Measurements from ENCODE around the gene BCAP29.

The BCAP29 gene

DNA sequence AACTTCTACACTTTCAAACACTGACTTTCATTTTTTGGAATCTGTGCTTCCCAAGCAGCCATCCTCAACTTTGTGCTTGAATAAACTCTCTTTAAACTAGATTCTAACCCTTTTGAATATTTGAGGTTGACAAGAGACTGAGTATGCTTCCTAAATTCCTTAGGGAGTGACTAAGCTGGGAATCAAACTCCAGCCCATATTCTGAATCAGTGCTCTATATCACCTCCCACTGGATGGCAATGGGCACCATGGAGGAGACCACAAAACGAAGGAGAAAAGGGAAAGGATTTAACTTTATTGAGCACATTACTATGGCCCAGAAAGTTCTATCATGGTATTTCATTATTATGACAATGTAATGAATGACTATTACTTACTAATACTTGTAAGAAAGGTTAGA, 63.4 kb downstream of the BCAP29 start:
- Histone ChIP-seq H2AFZ (ENCODE audit: low read depth, low read length, severe bottlenecking) (no peak overlapping the region), H3K4me2 (ENCODE audit: low read depth, low read length, poor library complexity, severe bottlenecking) (no peak overlapping the region), H3K27me3 (ENCODE audit: low read length) (no peaks in the 10 kb centered on the region), H4K20me1 (ENCODE audit: low read depth, low read length) (no peaks in the 10 kb centered on the region), H3K4me3 (ENCODE audit: insufficient read depth, low read length, poor library complexity, severe bottlenecking) (no peak overlapping the region), H3K9me2 (replicated peaks; ENCODE audit: insufficient read depth, low read length) (no peaks in the 10 kb centered on the region), H3K9me3 (ENCODE audit: insufficient read depth, low read length) (no peaks in the 10 kb centered on the region), H3K79me2 (ENCODE audit: insufficient read depth, low read length) (no peaks in the 10 kb centered on the region), H3K9ac (ENCODE audit: low read length) (no peak overlapping the region), H3K36me3 (ENCODE audit: low read length) (no peaks in the 10 kb centered on the region), H3F3A (ENCODE audit: insufficient read depth) (peaks cover 7% of the 10 kb centered on the region), H3K27ac (ENCODE audit: low read depth, low read length) (no peak overlapping the region)
- TF ChIP-seq CTCF (IDR thresholded peaks at IDR 0.05; ENCODE audit: insufficient read depth, low read length, poor library complexity, severe bottlenecking) (no peak), EZH2phosphoT487 (conservative IDR thresholded peaks at IDR 0.05; ENCODE audit: low read length) (no peak)

DNA sequence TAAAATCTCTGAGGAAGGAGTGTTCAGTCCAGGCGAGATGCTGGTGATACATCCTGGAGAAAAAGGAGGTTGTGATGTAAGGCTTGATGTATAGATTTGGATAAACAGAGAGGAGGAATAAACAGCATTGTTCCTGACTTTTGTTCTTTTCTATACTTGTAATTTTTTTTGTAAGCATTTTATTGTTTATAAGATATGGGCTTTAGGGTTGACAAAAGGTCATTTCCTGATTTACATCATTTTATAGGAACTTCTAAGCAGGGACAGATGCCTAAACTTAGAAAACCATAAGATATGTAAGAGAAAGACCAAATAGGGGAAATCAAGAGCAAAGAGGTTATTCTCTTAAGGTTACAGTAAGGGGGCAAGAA, 63.9 kb downstream of the BCAP29 start:
- no peaks in the 10 kb centered on the region for H3K9me3 ChIP-seq (ENCODE audit: insufficient read depth, low read length)
- H4K20me1 ChIP-seq (ENCODE audit: low read depth, low read length) = no peaks in the 10 kb centered on the region
- no peaks in the 10 kb centered on the region for H3K79me2 ChIP-seq (ENCODE audit: insufficient read depth, low read length)
- no peak overlapping the region for H3K9ac ChIP-seq (ENCODE audit: low read length)
- no peak overlapping the region for H3K4me2 ChIP-seq (ENCODE audit: low read depth, low read length, poor library complexity, severe bottlenecking)
- no peaks in the 10 kb centered on the region for H3K36me3 ChIP-seq (ENCODE audit: low read length)
- no peak overlapping the region for H2AFZ ChIP-seq (ENCODE audit: low read depth, low read length, severe bottlenecking)
- H3F3A ChIP-seq (ENCODE audit: insufficient read depth) = peaks cover 4% of the 10 kb centered on the region
- no peaks in the 10 kb centered on the region for H3K9me2 ChIP-seq (replicated peaks; ENCODE audit: insufficient read depth, low read length)
- H3K27ac ChIP-seq (ENCODE audit: low read depth, low read length) = no peak overlapping the region
- TF ChIP-seq EZH2phosphoT487 (conservative IDR thresholded peaks at IDR 0.05; ENCODE audit: low read length) (no peak), CTCF (IDR thresholded peaks at IDR 0.05; ENCODE audit: insufficient read depth, low read length, poor library complexity, severe bottlenecking) (no peak)
- H3K4me3 ChIP-seq (ENCODE audit: insufficient read depth, low read length, poor library complexity, severe bottlenecking) = no peak overlapping the region
- no peaks in the 10 kb centered on the region for H3K27me3 ChIP-seq (ENCODE audit: low read length)

DNA sequence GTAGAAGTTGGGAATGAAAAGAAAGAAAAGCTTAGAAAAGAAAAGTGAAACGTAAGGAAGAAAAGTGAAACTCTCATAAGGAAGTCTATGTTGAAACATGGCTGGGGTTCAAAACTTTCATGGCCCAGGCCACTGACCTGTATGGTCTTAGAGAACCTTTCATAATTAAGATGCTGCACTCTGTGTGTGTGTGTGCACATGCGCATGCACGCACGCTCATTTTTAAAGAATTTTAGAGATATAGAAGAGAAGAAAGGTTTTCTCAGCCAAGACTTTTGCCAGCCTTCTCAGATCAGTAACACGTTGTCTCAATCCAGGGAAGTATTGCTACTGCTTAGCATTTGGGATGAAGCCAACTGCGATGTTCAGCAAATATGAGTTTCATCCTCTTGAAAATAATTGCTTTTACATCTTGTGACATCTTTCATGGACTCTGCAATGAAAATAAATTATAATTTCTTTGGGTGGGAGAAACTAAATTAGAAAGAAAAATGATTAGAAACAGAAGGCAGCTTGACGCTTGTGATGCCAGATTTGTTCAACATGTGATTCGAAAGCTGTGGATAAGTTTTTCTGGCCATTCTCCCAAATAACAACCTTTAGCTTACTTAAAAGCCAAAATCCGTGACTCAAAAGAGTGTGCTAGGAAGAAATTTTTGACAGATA, 64.4 kb downstream of the BCAP29 start:
- no peak overlapping the region for H3K9ac ChIP-seq (ENCODE audit: low read length)
- no peaks in the 10 kb centered on the region for H3K79me2 ChIP-seq (ENCODE audit: insufficient read depth, low read length)
- no peaks in the 10 kb centered on the region for H3K27me3 ChIP-seq (ENCODE audit: low read length)
- no peak overlapping the region for H3K4me2 ChIP-seq (ENCODE audit: low read depth, low read length, poor library complexity, severe bottlenecking)
- TF ChIP-seq EZH2phosphoT487 (conservative IDR thresholded peaks at IDR 0.05; ENCODE audit: low read length) (no peak), CTCF (IDR thresholded peaks at IDR 0.05; ENCODE audit: insufficient read depth, low read length, poor library complexity, severe bottlenecking) (no peak)
- H3K27ac ChIP-seq (ENCODE audit: low read depth, low read length) = no peak overlapping the region
- no peaks in the 10 kb centered on the region for H3K9me3 ChIP-seq (ENCODE audit: insufficient read depth, low read length)
- no peaks in the 10 kb centered on the region for H3K36me3 ChIP-seq (ENCODE audit: low read length)
- H2AFZ ChIP-seq (ENCODE audit: low read depth, low read length, severe bottlenecking) = no peak overlapping the region
- no peaks in the 10 kb centered on the region for H3K9me2 ChIP-seq (replicated peaks; ENCODE audit: insufficient read depth, low read length)
- no peaks in the 10 kb centered on the region for H3F3A ChIP-seq (ENCODE audit: insufficient read depth)
- H3K4me3 ChIP-seq (ENCODE audit: insufficient read depth, low read length, poor library complexity, severe bottlenecking) = no peak overlapping the region
- no peaks in the 10 kb centered on the region for H4K20me1 ChIP-seq (ENCODE audit: low read depth, low read length)

Data from SU-DHL-6 (cell line).